ENCODE measurements around the gene CDCP2. TPM values are rescaled to one million over a fixed set of nuclear protein-coding genes. Genes with fewer than 3 reads are reported as not detected.

CDCP2 gene
- total RNA-seq, 1 donor from 2014 or later, result not detected

DNA sequence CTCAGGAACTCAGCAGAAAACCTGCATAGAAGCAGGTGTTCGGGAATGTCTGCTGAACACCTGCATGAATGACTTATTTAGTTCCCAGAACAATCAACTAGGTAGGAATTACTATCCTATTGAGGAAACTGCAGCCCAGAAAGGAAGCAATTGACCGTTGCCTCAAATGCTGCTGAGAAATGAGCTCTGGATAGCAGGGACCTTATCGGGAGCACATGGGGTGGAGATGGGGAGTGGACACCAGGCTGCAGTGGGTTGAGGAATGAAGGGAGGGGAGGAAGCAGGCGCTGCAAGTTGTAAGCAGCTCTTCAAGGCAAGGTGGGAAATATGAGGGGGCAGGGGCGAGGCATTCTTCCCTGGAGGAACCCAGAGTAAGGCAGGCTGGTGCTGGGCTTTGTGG is 10.8 kb upstream of the CDCP2 start:
- H3K4me3 Mint-ChIP-seq (ENCODE audit: unreplicated experiment), result no peak overlapping the region
- TF ChIP-seq, protein P1, sequence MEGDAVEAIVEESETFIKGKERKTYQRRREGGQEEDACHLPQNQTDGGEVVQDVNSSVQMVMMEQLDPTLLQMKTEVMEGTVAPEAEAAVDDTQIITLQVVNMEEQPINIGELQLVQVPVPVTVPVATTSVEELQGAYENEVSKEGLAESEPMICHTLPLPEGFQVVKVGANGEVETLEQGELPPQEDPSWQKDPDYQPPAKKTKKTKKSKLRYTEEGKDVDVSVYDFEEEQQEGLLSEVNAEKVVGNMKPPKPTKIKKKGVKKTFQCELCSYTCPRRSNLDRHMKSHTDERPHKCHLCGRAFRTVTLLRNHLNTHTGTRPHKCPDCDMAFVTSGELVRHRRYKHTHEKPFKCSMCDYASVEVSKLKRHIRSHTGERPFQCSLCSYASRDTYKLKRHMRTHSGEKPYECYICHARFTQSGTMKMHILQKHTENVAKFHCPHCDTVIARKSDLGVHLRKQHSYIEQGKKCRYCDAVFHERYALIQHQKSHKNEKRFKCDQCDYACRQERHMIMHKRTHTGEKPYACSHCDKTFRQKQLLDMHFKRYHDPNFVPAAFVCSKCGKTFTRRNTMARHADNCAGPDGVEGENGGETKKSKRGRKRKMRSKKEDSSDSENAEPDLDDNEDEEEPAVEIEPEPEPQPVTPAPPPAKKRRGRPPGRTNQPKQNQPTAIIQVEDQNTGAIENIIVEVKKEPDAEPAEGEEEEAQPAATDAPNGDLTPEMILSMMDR (IDR thresholded peaks at IDR 0.05; ENCODE audit: partially characterized antibody, unreplicated experiment), result no peak
- H3K4me1 Mint-ChIP-seq (ENCODE audit: low read depth, unreplicated experiment), result peaks cover 9% of the 10 kb centered on the region
- H3K9me3 Mint-ChIP-seq (ENCODE audit: unreplicated experiment), result peaks cover 2% of the 10 kb centered on the region
- peaks cover 2% of the 10 kb centered on the region for H3K27me3 Mint-ChIP-seq (ENCODE audit: unreplicated experiment)
- H3K36me3 Mint-ChIP-seq (ENCODE audit: unreplicated experiment), result no peaks in the 10 kb centered on the region
- H3K27ac Mint-ChIP-seq (ENCODE audit: unreplicated experiment), result no peak overlapping the region
- DNase-seq, result no peak

DNA sequence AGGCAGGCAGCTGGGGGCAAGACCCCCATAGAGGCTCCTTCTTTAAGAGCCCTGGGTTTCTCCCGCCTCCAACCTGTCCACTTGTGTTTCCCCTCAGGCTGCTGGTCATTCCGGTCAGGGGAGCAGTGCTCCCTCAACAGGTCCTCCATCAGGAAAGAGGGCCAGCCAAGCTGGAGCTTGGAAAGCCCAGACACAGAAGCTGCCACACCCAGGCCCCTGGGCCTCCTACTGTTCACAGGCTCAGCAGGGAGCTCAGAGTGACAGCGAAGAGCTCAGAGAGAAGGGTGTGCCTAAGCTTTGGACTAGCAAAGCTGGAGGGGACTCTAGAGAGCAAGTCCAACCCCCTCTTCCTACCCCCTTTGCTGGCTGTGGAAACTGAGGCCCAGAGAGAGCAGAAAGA is 10.3 kb upstream of the CDCP2 start:
- Mint-ChIP-seq H3K27me3 (ENCODE audit: unreplicated experiment) (peaks cover 2% of the 10 kb centered on the region), H3K27ac (ENCODE audit: unreplicated experiment) (no peak overlapping the region), H3K4me3 (ENCODE audit: unreplicated experiment) (no peak overlapping the region), H3K9me3 (ENCODE audit: unreplicated experiment) (peaks cover 2% of the 10 kb centered on the region), H3K36me3 (ENCODE audit: unreplicated experiment) (no peaks in the 10 kb centered on the region), H3K4me1 (ENCODE audit: low read depth, unreplicated experiment) (peaks cover 9% of the 10 kb centered on the region)
- DNase-seq, result no peak
- TF ChIP-seq, protein P1 (IDR thresholded peaks at IDR 0.05; ENCODE audit: partially characterized antibody, unreplicated experiment), result no peak

DNA sequence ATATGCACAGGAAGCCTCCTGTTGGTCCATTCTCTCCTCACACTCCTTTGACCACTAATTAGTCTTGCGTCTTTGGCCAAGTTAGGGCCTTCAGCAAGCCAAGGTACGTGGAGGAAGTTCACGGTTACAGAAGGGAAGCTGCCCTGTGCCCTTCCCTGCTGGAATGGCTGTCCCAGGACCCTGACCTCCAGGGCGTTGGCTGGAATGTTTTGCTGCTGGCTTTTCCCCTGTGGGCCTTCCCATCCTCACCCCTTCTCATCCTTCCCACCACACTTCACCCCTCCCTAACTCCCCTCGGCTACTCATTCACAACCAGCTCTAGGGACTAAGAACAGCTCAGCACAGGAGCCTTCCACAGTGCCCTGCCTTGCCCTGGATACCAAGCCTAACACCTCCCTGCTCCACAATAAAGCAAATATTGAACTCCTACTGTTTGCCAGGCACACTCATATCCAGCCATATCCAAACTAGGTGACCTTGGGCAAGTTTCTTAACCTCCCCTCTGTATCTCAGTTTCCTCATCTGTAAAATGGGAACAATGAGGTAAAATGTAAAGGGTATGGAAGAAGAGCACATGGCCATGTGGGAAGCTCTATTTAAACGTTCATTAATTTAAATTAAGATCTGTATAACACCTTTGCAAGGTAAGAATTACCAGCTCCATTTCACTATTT is 8.8 kb upstream of the CDCP2 start:
- Mint-ChIP-seq H3K27me3 (ENCODE audit: unreplicated experiment) (peaks cover 2% of the 10 kb centered on the region), H3K9me3 (ENCODE audit: unreplicated experiment) (peaks cover 2% of the 10 kb centered on the region), H3K4me1 (ENCODE audit: low read depth, unreplicated experiment) (peaks cover 9% of the 10 kb centered on the region), H3K4me3 (ENCODE audit: unreplicated experiment) (no peak overlapping the region), H3K36me3 (ENCODE audit: unreplicated experiment) (no peaks in the 10 kb centered on the region), H3K27ac (ENCODE audit: unreplicated experiment) (no peak overlapping the region)
- DNase-seq, result no peak
- TF ChIP-seq, protein P1 (IDR thresholded peaks at IDR 0.05; ENCODE audit: partially characterized antibody, unreplicated experiment), result no peak

DNA sequence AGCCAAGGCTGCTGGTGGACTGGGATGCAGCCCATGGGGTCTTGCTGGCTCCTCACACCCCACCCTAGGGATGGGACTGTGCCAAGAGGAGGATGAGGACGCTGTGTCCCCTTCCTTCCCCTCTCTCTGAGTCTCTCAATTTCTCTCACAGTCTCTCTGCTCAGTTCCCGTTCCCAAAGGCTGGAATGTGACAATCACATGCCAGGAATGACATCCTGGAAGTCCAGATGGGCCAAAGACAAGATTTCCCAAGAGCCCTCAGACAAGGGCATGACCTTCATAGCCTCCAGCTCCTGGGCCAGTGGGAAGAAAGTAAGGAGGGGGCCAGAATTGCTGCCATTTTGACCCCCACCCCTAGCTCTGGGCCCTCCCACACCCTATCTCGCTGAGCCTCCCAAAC is 7.6 kb upstream of the CDCP2 start:
- Mint-ChIP-seq H3K9me3 (ENCODE audit: unreplicated experiment) (peaks cover 2% of the 10 kb centered on the region), H3K4me3 (ENCODE audit: unreplicated experiment) (no peak overlapping the region), H3K27ac (ENCODE audit: unreplicated experiment) (no peak overlapping the region), H3K27me3 (ENCODE audit: unreplicated experiment) (peaks cover 4% of the 10 kb centered on the region), H3K36me3 (ENCODE audit: unreplicated experiment) (no peaks in the 10 kb centered on the region), H3K4me1 (ENCODE audit: low read depth, unreplicated experiment) (peaks cover 9% of the 10 kb centered on the region)
- DNase-seq, result no peak
- TF ChIP-seq, protein P1 (IDR thresholded peaks at IDR 0.05; ENCODE audit: partially characterized antibody, unreplicated experiment), result no peak

DNA sequence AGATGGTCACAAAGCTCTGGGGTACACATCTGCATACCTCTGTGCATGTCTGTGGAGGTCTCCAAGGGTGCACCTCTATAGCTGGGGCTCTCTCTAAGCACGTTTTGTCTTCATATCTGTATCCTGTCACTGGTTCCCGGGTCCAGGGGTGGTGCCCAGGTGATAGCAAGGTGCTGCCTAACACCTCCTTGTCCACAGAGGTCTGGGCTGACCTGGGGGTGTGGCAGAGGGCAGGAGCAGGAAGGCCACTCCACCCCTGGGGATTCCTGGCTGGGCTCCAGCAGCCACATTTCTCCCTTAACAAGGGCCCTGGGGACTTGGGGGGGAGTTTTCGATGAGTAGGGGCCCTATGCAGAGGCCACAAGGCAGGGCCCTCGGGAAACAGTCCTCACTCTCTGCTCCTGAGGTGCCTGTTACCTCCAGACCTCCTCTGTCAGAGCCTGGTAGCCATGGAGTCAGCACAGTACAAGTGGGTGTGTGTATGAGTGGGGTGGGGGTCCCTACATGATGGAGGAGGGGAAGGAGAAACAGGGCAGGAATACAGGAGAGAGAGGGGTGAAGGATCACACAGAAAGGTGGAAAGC is 7.0 kb upstream of the CDCP2 start:
- H3K27me3 Mint-ChIP-seq (ENCODE audit: unreplicated experiment), result peaks cover 4% of the 10 kb centered on the region

More for the DNA sequence above, 7.0 kb upstream of the CDCP2 start:
- no peaks in the 10 kb centered on the region for H3K36me3 Mint-ChIP-seq (ENCODE audit: unreplicated experiment)
- H3K4me3 Mint-ChIP-seq (ENCODE audit: unreplicated experiment), result no peak overlapping the region
- peaks cover 9% of the 10 kb centered on the region for H3K4me1 Mint-ChIP-seq (ENCODE audit: low read depth, unreplicated experiment)
- peaks cover 2% of the 10 kb centered on the region for H3K9me3 Mint-ChIP-seq (ENCODE audit: unreplicated experiment)
- no peak overlapping the region for H3K27ac Mint-ChIP-seq (ENCODE audit: unreplicated experiment)
- no peak for DNase-seq
- TF ChIP-seq, protein P1 (IDR thresholded peaks at IDR 0.05; ENCODE audit: partially characterized antibody, unreplicated experiment), result no peak

Measured in glutamatergic neuron (in vitro differentiated cells).